ENCODE data around the gene APOL4. TPM values are rescaled to one million over a fixed set of nuclear protein-coding genes. Genes with fewer than 3 reads are reported as not detected.

Gene APOL4
- total RNA-seq, 1 donor from 2014 or later, result 0.82 TPM

DNA sequence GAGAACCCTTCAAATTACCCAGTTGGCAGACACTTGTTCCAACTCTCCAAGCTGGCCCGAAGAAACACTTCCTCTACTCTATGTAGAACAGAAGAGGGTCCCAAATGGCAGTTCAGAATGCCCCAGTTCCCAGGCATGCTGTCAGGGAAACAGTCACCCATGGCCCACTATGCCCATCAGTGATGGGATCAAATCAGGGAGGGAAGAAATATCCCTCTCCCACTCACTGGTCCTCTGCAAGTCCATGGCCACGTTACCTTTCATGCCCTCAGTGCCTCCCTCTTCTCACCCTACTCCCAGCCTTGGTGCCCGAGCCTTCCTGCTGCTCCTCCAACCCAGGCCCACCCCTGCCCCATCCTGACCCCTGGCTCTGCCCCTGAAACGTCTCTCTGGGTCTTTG lies 57.7 kb downstream of the APOL4 start:
- Histone ChIP-seq H3F3A (ENCODE audit: low read depth) (no peaks in the 10 kb centered on the region), H3K36me3 (no peaks in the 10 kb centered on the region), H3K4me3 (no peak overlapping the region), H3K4me1 (peaks cover 5% of the 10 kb centered on the region), H3K27ac (no peak overlapping the region), H4K20me1 (ENCODE audit: low read depth) (no peaks in the 10 kb centered on the region), H3K79me2 (ENCODE audit: low read depth) (no peaks in the 10 kb centered on the region), H3K9ac (no peak overlapping the region), H3K4me2 (no peak overlapping the region), H3K9me3 (ENCODE audit: low read depth) (no peaks in the 10 kb centered on the region), H3K27me3 (no peaks in the 10 kb centered on the region), H2AFZ (replicated peaks) (no peak overlapping the region)
- Mint-ChIP-seq H3K4me1 (peaks cover 41% of the 10 kb centered on the region), H3K9me3 (no peaks in the 10 kb centered on the region), H3K27ac (no peak overlapping the region), H3K36me3 (no peaks in the 10 kb centered on the region), H3K27me3 (ENCODE audit: insufficient read depth, low read depth) (peaks cover 6% of the 10 kb centered on the region), H3K4me3 (no peak overlapping the region)
- no peak for TF ChIP-seq EZH2 (IDR thresholded peaks at IDR 0.05)
- TF ChIP-seq, protein P1, sequence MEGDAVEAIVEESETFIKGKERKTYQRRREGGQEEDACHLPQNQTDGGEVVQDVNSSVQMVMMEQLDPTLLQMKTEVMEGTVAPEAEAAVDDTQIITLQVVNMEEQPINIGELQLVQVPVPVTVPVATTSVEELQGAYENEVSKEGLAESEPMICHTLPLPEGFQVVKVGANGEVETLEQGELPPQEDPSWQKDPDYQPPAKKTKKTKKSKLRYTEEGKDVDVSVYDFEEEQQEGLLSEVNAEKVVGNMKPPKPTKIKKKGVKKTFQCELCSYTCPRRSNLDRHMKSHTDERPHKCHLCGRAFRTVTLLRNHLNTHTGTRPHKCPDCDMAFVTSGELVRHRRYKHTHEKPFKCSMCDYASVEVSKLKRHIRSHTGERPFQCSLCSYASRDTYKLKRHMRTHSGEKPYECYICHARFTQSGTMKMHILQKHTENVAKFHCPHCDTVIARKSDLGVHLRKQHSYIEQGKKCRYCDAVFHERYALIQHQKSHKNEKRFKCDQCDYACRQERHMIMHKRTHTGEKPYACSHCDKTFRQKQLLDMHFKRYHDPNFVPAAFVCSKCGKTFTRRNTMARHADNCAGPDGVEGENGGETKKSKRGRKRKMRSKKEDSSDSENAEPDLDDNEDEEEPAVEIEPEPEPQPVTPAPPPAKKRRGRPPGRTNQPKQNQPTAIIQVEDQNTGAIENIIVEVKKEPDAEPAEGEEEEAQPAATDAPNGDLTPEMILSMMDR (IDR thresholded peaks at IDR 0.05), result no peak
- no peak for TF ChIP-seq EZH2phosphoT487 (IDR thresholded peaks at IDR 0.05)
- no peak for DNase-seq (ENCODE audit: low spot score)

DNA sequence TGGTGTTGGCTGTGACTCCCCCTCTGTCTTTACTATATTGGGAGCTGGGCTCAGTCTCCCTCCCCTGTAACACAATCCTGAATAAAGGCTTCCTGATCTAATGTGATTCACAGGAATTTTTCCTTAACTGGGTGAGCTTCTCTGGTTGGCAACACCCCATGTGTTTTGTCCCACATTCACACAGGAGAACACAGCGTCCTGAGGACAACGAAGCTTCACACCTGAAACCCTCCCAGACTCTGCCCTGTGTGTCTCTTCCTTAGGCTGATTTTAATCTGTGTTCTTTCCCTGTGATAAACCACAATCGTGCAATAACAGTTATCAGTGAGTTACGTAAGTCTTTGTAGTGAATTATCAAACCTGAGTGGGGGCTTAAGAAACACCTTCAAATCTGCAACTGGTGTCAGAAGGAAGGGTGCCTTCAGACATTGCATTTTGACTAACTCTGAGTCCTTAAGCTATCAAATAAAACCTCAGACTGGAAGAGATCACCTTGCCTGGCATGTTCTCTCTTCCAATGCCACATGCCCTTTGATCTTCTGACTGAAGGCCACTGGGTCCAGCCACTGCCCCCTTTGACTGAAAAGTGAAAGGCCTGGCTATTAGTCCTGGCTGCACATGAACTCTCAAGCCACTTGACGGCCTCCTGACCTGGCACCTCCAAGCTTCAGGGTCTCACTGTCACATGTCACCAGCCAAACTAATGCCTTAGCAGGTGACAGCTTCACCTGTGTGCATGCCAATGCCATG lies 58.4 kb downstream of the APOL4 start:
- Histone ChIP-seq H3K27ac (no peak overlapping the region), H2AFZ (replicated peaks) (no peak overlapping the region), H3K4me3 (no peak overlapping the region), H4K20me1 (ENCODE audit: low read depth) (no peaks in the 10 kb centered on the region), H3K4me2 (no peak overlapping the region), H3K79me2 (ENCODE audit: low read depth) (no peaks in the 10 kb centered on the region), H3F3A (ENCODE audit: low read depth) (no peaks in the 10 kb centered on the region), H3K9ac (no peak overlapping the region), H3K9me3 (ENCODE audit: low read depth) (no peaks in the 10 kb centered on the region), H3K36me3 (no peaks in the 10 kb centered on the region), H3K27me3 (no peaks in the 10 kb centered on the region), H3K4me1 (peaks cover 5% of the 10 kb centered on the region)
- Mint-ChIP-seq H3K4me3 (no peak overlapping the region), H3K4me1 (peaks cover 40% of the 10 kb centered on the region), H3K27ac (no peak overlapping the region), H3K36me3 (no peaks in the 10 kb centered on the region), H3K27me3 (ENCODE audit: insufficient read depth, low read depth) (peaks cover 6% of the 10 kb centered on the region), H3K9me3 (no peaks in the 10 kb centered on the region)
- TF ChIP-seq EZH2phosphoT487 (IDR thresholded peaks at IDR 0.05), result no peak
- no peak for TF ChIP-seq EZH2 (IDR thresholded peaks at IDR 0.05)
- no peak for DNase-seq (ENCODE audit: low spot score)

DNA sequence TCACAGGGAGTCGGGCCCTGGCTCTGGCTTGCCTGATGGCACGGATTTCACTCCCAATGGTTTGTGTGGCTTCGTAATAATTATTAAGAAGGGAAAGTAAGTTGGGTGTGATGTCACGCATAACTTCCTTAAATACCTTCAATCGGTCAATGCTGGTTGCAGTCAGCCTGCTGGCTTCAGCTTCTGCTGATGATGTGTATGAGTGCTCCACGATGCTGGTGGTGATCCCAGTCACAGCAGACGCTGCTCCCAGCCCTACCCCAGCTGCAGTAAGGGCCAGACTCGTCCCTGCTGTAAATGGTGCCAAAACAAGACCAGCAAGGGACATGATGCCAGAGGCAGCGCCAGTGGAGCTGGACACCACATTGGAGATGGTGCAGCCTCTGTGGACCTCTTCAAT lies 60.1 kb downstream of the APOL4 start:
- Histone ChIP-seq H3K27me3 (no peaks in the 10 kb centered on the region), H3K9me3 (ENCODE audit: low read depth) (no peaks in the 10 kb centered on the region), H3K4me2 (no peak overlapping the region), H3K4me1 (no peaks in the 10 kb centered on the region), H3K4me3 (no peak overlapping the region), H3K79me2 (ENCODE audit: low read depth) (no peaks in the 10 kb centered on the region), H3F3A (ENCODE audit: low read depth) (no peaks in the 10 kb centered on the region), H3K27ac (no peak overlapping the region), H2AFZ (replicated peaks) (no peak overlapping the region), H3K36me3 (no peaks in the 10 kb centered on the region), H4K20me1 (ENCODE audit: low read depth) (no peaks in the 10 kb centered on the region), H3K9ac (no peak overlapping the region)
- TF ChIP-seq, protein P1 (IDR thresholded peaks at IDR 0.05), result no peak
- TF ChIP-seq EZH2phosphoT487 (IDR thresholded peaks at IDR 0.05) (no peak), EZH2 (IDR thresholded peaks at IDR 0.05) (no peak)
- Mint-ChIP-seq H3K4me1 (peaks cover 28% of the 10 kb centered on the region), H3K27me3 (ENCODE audit: insufficient read depth, low read depth) (peaks cover 9% of the 10 kb centered on the region), H3K9me3 (no peaks in the 10 kb centered on the region), H3K36me3 (no peaks in the 10 kb centered on the region), H3K27ac (no peak overlapping the region), H3K4me3 (no peak overlapping the region)
- no peak for DNase-seq (ENCODE audit: low spot score)

Other genes starting within 250 kb of the APOL4 start
- 163 and 206 TPM in 2 replicates for gene RBFOX2, start 173.0 kb downstream of the APOL4 start, total RNA-seq (ENCODE audit: low replicate concordance)
- gene APOL3, start 41.1 kb downstream of the APOL4 start, total RNA-seq (ENCODE audit: low replicate concordance), result not detected in 2 replicates
- gene APOL2, start 37.7 kb upstream of the APOL4 start, total RNA-seq (ENCODE audit: low replicate concordance), result 10.9 and 12.8 TPM in 2 replicates
- not detected in 2 replicates for gene APOL1, start 51.3 kb upstream of the APOL4 start, total RNA-seq (ENCODE audit: low replicate concordance)
- 77.2 and 189 TPM in 2 replicates for gene MYH9, start 186.2 kb upstream of the APOL4 start, total RNA-seq (ENCODE audit: low replicate concordance)

Measured in neural progenitor cell (in vitro differentiated cells).